HepG2 (cell line): ENCODE data around the gene SFT2D1. TPM values are rescaled to one million over a fixed set of nuclear protein-coding genes. Genes with fewer than 3 reads are reported as not detected.

Experiments
- ATAC-seq: fragments of 200-7000 bp; cut with Tn5 transposase; 3 replicates; pipeline ENCODE4 v1.9.1; 2020; ENCODE audit warnings: mild to moderate bottlenecking, moderate library complexity
- BruUV-seq: library from RNA; stranded (reverse); fragments of 400-500 nt; replicated peaks from 2 replicates; lab custom pipeline; 2021; lab: Mats Ljungman, UMichigan
- CTCF ChIA-PET: fragments of 300-600 bp; formaldehyde crosslinking; extraction: SDS; loops from one replicate; lab custom pipeline; 2021; ENCODE audit warnings: low total read pairs, inconsistent platforms, low intra/inter-chr PET ratio; lab: Yijun Ruan, JAX
- POLR2A ChIA-PET: fragments of 350-600 bp; sonication (Branson Sonifier 250); formaldehyde crosslinking; loops from one replicate; lab custom pipeline; 2020; ENCODE audit warnings: antibody characterized with exemption, inconsistent platforms; lab: Yijun Ruan, JAX
- DNase-seq: peaks from one replicate; pipeline ENCODE4 v3.0.0-alpha.2; 2015; ENCODE audit warnings: low spot score
- FAIRE-seq: peaks from 3 replicates; lab custom pipeline; 2011; peaks lifted over from hg19 to GRCh38; lab: Jason Lieb, UNC
- H2AFZ ChIP-seq: one replicate; pipeline ENCODE4 v1.6.1; 2011; ENCODE audit warnings: low read length, inconsistent platforms
- H3K27ac ChIP-seq: fragments of 300-600 bp; 3 replicates; pipeline ENCODE4 v1.8.0; 2011; ENCODE audit warnings: mixed run types, mild to moderate bottlenecking, mixed read lengths, low read length, inconsistent platforms; ENCODE audit not compliant: insufficient read depth; ENCODE audit errors: extremely low read length
- H3K27me3 ChIP-seq, 2 experiments: fragments of 200-600 bp in 1 of 2; 2 replicates in 1 of 2; 3 replicates in 1 of 2; pipeline versions ENCODE4 v1.6.0 to v1.8.0; 2011; ENCODE audit warnings: low read length in 2 of 2, mild to moderate bottlenecking in 2 of 2, moderate library complexity in 2 of 2, inconsistent platforms in 1 of 2; ENCODE audit not compliant: insufficient read depth in 2 of 2, control insufficient read depth in 1 of 2
- H3K36me3 ChIP-seq, 2 experiments: fragments of 200-600 bp in 1 of 2; replicated peaks in 1 of 2; 2 replicates in 1 of 2; 3 replicates in 1 of 2; pipeline versions ENCODE4 v1.5.1 to v1.8.0; 2011; ENCODE audit warnings: low read length in 2 of 2, inconsistent platforms in 1 of 2; ENCODE audit not compliant: insufficient read depth in 2 of 2, control insufficient read depth in 1 of 2
- H3K4me1 ChIP-seq: 2 replicates; pipeline ENCODE4 v1.5.1; 2012; ENCODE audit warnings: low read length, inconsistent platforms; ENCODE audit not compliant: insufficient read depth
- H3K4me2 ChIP-seq: 2 replicates; pipeline ENCODE4 v1.6.0; 2011; ENCODE audit warnings: low read depth, low read length, inconsistent platforms
- H3K4me3 ChIP-seq, 3 experiments: fragments of 200-600 bp in 1 of 3; sonication (generic), shearing (Covaris generic) in 1 of 3; replicated peaks in 1 of 3; 2 replicates each; pipeline ENCODE4 v1.5.1; 2011 to 2016; ENCODE audit warnings: low read length in 3 of 3, inconsistent platforms in 2 of 3, low read depth in 2 of 3, mild to moderate bottlenecking in 2 of 3, control low read depth in 1 of 3, mixed read lengths in 1 of 3; ENCODE audit not compliant: insufficient read depth in 1 of 3
- H3K79me2 ChIP-seq: one replicate; pipeline ENCODE4 v1.6.1; 2011; ENCODE audit warnings: low read length, inconsistent platforms; ENCODE audit not compliant: insufficient read depth
- H3K9ac ChIP-seq: 2 replicates; pipeline ENCODE4 v1.6.0; 2011; ENCODE audit warnings: mild to moderate bottlenecking, low read depth, low read length, inconsistent platforms; ENCODE audit not compliant: insufficient read depth
- H3K9me3 ChIP-seq: 2 replicates; pipeline ENCODE4 v1.5.1; 2012; ENCODE audit warnings: mild to moderate bottlenecking, low read length
- H4K20me1 ChIP-seq: 2 replicates; pipeline ENCODE4 v1.6.0; 2011; ENCODE audit warnings: inconsistent platforms, mild to moderate bottlenecking, low read length, moderate library complexity; ENCODE audit not compliant: insufficient read depth
- ATF4 ChIP-seq, 2 experiments: fragments of 450-650 bp in 1 of 2; sonication (generic) in 1 of 2; formaldehyde crosslinking; IDR thresholded peaks; 2 replicates each; pipeline versions ENCODE4 v1.5.0 to v1.8.0; 2020 to 2022; ENCODE audit warnings: mild to moderate bottlenecking in 1 of 2, missing genetic modification reagents in 1 of 2
- CREB3 ChIP-seq: sonication (generic); formaldehyde crosslinking; IDR thresholded peaks from 2 replicates; pipeline ENCODE4 v1.5.0; 2020; ENCODE audit warnings: missing genetic modification reagents
- MNT ChIP-seq: fragments of 450-650 bp; IDR thresholded peaks from 2 replicates; pipeline ENCODE4 v1.6.1; 2016
- RBAK ChIP-seq: sonication (generic); formaldehyde crosslinking; IDR thresholded peaks from 2 replicates; pipeline ENCODE4 v1.5.1; 2020; ENCODE audit warnings: mild to moderate bottlenecking, missing genetic modification reagents
- ZBTB38 ChIP-seq: sonication (generic); formaldehyde crosslinking; IDR thresholded peaks from 2 replicates; pipeline ENCODE4 v1.5.1; 2020; ENCODE audit warnings: mild to moderate bottlenecking, missing genetic modification reagents
- ZNF3 ChIP-seq: IDR thresholded peaks from 2 replicates; pipeline ENCODE4 v1.7.0; 2017; ENCODE audit warnings: inconsistent platforms
- ZSCAN25 ChIP-seq: sonication (generic); formaldehyde crosslinking; IDR thresholded peaks from 2 replicates; pipeline ENCODE4 v1.8.0; 2022; ENCODE audit warnings: mild to moderate bottlenecking, missing genetic modification reagents
- whole genome bisulfite sequencing: methylation state at CpG from one replicate; pipeline ENCODE4 v1.1.6; 2017; ENCODE audit warnings: low lambda C conversion rate; 5-methylcytosine and 5-hydroxymethylcytosine counted together
- in situ Hi-C: cut with HindIII; loops from 2 replicates; pipeline ENCODE4 v1.10.0; 2017; ENCODE audit warnings: low pct_unique_long_range_greater_than_20kb; ENCODE audit not compliant: extremely low pct_ligation_motif_present
- intact Hi-C: fragments of 100-400 bp; cut with micrococcal nuclease; formaldehyde crosslinking; loops from one replicate; pipeline ENCODE4 v1.10.0; 2022; ENCODE audit not compliant: unreplicated experiment
- polyA plus RNA-seq, 8 experiments: library from polyadenylated mRNA; depleted of rRNA in 3 of 8; stranded (reverse) in 7 of 8; unstranded in 1 of 8; fragments of >200 nt; fragmentation: Illumina TruSeq in 4 of 8; extraction: Trizol in 4 of 8; gene quantifications; 2 replicates each; pipeline versions ENCODE4 v1.2.1 to v1.2.3, GENCODE V29; 2011 to 2016; ENCODE audit warnings: low read depth in 4 of 8, missing spikeins in 1 of 8, mixed read lengths in 1 of 8; ENCODE audit not compliant: insufficient read depth in 1 of 8
- total RNA-seq, 5 experiments: library from RNA; depleted of rRNA; stranded (reverse); fragments of >200 nt; fragmentation: Illumina TruSeq; extraction: Trizol; gene quantifications; 2 replicates each; pipeline ENCODE4 v1.2.3, GENCODE V29; 2016; ENCODE audit warnings: low read depth in 1 of 5
- TF ChIP-seq, protein P1 (sequence below): IDR thresholded peaks from 2 replicates; pipeline ENCODE4 v1.6.1; 2016; ENCODE audit warnings: missing genetic modification reagents, missing compliant biosample characterization

The SFT2D1 gene
- total and polyA plus RNA-seq, 2 of the 13 experiments (the other 11 are each of a cell fraction or from before 2014, with no cell fraction given): 115 to 147 TPM

DNA sequence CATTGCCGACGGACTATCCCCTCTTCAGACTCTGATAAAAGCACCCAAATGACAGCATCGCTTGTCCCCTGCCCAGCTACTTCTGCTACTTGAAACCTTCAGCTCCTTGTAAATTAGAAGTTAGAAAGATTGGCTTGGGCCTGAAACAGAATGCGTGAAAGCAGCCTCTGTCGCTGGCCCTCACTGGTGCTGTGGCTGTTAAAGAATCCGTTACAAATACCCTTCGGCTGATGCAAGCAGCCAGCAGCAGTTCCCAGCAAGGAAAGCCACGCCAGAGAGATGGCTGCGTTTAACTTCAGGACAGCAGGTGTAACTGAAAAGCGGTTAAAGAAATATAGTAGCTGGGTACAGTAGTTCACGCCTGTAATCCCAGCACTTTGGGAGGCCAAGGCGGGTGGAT is 31.7 kb downstream of the SFT2D1 start:
- WGBS: 68% methylated on average over 12 of the region's 12 CpGs
- DNase-seq (no peak), ATAC-seq (no peak), FAIRE-seq (no peak)
- no peaks in the 10 kb centered on the region for H3K79me2 ChIP-seq
- no peaks in the 10 kb centered on the region for H3K9me3 ChIP-seq
- H3K36me3 ChIP-seq: no peaks in the 10 kb centered on the region
- no peak overlapping the region for H2AFZ ChIP-seq
- no peak overlapping the region for H3K9ac ChIP-seq
- in situ Hi-C loops: no loop called here
- H4K20me1 ChIP-seq: no peaks in the 10 kb centered on the region
- H3K27me3 ChIP-seq: peaks cover 11 to 41% of the 10 kb centered on the region in 2 experiments; a peak in 4 of 5 replicates
- H3K27ac ChIP-seq: no peak overlapping the region
- 0 out of 2 replicates have a peak overlapping the region, but pooled peaks have one; percentile 13 for H3K4me2 ChIP-seq
- POLR2A ChIA-PET: interaction anchor here (0.9 to 1.4 kb wide), 2 partner anchors 20 to 71 kb away, joined by 4 read pairs; no protein-coding TSS in a partner anchor
- intact Hi-C loops: no loop called here
- H3K4me3 ChIP-seq: no peak overlapping the region
- H3K4me1 ChIP-seq: peaks cover 30% of the 10 kb centered on the region
- BruUV-seq: no TSS peak
- TF ChIP-seq, protein P1, sequence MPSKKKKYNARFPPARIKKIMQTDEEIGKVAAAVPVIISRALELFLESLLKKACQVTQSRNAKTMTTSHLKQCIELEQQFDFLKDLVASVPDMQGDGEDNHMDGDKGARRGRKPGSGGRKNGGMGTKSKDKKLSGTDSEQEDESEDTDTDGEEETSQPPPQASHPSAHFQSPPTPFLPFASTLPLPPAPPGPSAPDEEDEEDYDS (CRISPR knock-in tag): no peak
- TF ChIP-seq ZNF3 (CRISPR knock-in tag): no peak
- TF ChIP-seq ZSCAN25 (CRISPR knock-in tag): no peak
- no peak for TF ChIP-seq RBAK
- TF ChIP-seq ZBTB38 (CRISPR knock-in tag): no peak
- no peak for TF ChIP-seq CREB3 (CRISPR knock-in tag)
- peak in 1 of 2 experiments; percentile 48; a peak in 1 of 4 replicates for TF ChIP-seq ATF4 (CRISPR knock-in tag; IDR thresholded peaks at IDR 0.05)
- TF ChIP-seq MNT: no peak
- CTCF ChIA-PET: no interaction called here
